ENCODE results near the gene OR10C1.
A peak's percentile ranks its signal among the peaks of the same experiment; 100 is the strongest.

OR10C1 gene

GRCh38 chr6:29479560-29479959 lies 40.5 kb downstream of the OR10C1 start:
- DNase-seq: no peak

- no peak for DNase-seq
Measured at GRCh38 chr6:29483186-29483585, 44.1 kb downstream of the OR10C1 start.

GRCh38 chr6:29483735-29484134 lies 44.6 kb downstream of the OR10C1 start:
- DNase-seq: no peak

GRCh38 chr6:29486577-29486976 lies 47.5 kb downstream of the OR10C1 start:
- no peak for DNase-seq

GRCh38 chr6:29487131-29487530 lies 48.0 kb downstream of the OR10C1 start:
- no peak for DNase-seq

- no peak for DNase-seq
Measured at GRCh38 chr6:29487660-29488059, 48.6 kb downstream of the OR10C1 start, which contains the start of gene MAS1L. MAS1L (minus strand) TSS chr6:29487956; CDS start chr6:29487902, 54 bp downstream.

- DNase-seq: no peak
Measured at GRCh38 chr6:29488874-29489273, 49.8 kb downstream of the OR10C1 start.

GRCh38 chr6:29489286-29489685 lies 50.2 kb downstream of the OR10C1 start:
- DNase-seq: no peak

- DNase-seq: no peak
Measured at GRCh38 chr6:29490055-29490454, 50.9 kb downstream of the OR10C1 start.

- DNase-seq: peak; percentile 67
Measured at GRCh38 chr6:29490552-29490951, 51.4 kb downstream of the OR10C1 start.
